Rectal smooth muscle tissue (tissue), 1 donor: ENCODE measurements around the gene GPR155.
"Not testable (repeated sequence)": the region's sequence is repeated elsewhere in the genome, so short reads cannot be mapped to it uniquely, and the experiment has no call there.

Experiments
- H3K27ac ChIP-seq: one replicate; pipeline ENCODE4 v1.7.0; 2013; ENCODE audit warnings: low read depth, low read length, inconsistent platforms
- H3K27me3 ChIP-seq: one replicate; pipeline ENCODE4 v1.7.0; 2013; ENCODE audit warnings: low read length; ENCODE audit not compliant: control insufficient read depth, insufficient read depth
- H3K36me3 ChIP-seq: one replicate; pipeline ENCODE4 v1.7.0; 2013; ENCODE audit warnings: low read length; ENCODE audit not compliant: control insufficient read depth, insufficient read depth
- H3K4me1 ChIP-seq: one replicate; pipeline ENCODE4 v1.7.0; 2013; ENCODE audit warnings: low read length; ENCODE audit not compliant: control insufficient read depth, insufficient read depth
- H3K4me3 ChIP-seq: one replicate; pipeline ENCODE4 v1.7.0; 2013; ENCODE audit warnings: low read length
- H3K9ac ChIP-seq: one replicate; pipeline ENCODE4 v1.7.0; 2013; ENCODE audit warnings: low read length

GPR155 gene

DNA sequence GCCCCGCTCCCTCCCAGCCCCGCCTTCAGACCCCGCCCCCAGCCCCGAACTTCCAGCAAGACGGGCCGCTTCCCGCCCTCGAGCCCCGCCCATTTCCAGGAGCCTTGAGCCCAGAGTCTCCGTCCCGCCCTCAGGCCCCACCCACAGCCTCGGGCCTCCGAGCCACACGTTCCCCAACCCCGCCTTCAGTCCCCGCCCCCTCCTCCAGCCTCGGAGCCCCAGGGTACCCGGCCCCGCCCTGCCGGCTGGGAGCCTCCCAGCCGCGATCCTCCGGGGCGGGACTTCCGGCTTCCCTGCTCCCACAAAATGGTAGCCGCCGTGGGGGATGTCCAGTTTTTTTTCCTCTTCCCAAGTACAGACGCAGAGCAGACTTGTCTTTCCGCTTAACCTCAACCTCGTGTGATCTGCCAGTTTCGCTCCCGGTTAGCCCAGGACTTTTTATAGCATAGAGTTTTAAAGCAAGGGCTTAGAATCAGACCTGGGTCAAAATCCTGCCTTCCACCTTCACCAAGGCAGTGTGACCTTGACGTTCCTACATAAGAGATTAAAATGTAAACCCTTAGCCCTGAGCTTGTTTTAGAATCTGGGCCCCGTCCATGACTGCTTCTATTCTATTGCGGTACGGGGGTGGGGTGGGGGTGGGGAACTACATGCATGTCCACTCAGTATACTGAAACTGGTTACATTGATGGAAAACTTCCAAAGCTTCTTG is 435 bp upstream of the GPR155 start:
- peak overlapping the region; percentile 99 for H3K4me3 ChIP-seq
- H3K9ac ChIP-seq, result no peak overlapping the region
- H3K27me3 ChIP-seq, result no peaks in the 10 kb centered on the region
- H3K36me3 ChIP-seq, result no peaks in the 10 kb centered on the region
- H3K27ac ChIP-seq, result peak overlapping the region; percentile 96
- no peaks in the 10 kb centered on the region for H3K4me1 ChIP-seq

DNA sequence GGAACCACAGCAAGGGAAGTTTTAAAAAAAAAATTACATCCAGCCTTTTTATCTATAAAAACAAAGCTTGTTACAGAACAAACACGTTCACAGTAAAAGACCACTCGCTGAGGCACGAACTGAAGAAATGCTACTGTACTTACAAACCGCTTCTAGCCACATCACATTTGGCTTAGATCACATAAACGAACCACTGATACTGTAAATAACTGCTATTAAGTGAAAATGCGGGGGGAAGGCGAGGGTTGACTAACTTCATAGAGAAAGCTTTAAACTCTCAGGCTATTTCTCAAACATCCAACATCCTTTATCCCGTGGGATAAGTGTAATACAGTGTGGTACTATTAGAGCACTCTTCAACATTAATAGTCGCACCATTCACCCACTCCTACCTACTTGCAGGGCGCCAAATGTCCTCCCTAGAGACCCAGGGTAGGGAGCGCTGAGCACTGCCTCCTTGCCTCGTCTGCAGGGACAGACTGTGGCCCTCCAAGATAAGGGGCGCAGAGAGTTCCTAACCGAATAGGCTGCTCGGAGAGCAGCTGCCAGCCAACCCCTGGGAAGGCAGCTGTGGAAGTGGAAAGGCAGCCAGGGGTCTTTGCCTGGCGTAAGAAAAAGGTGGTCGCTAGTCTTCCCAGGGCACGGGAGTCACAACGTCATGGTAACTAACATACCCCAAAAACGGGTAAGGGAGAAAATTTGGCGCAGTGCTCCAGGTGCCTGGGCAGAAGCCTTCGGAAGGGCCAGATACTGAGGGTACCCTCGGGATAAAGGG is 854 bp downstream of the GPR155 start:
- Histone ChIP-seq H3K27ac (peak overlapping the region; percentile 94), H3K36me3 (no peaks in the 10 kb centered on the region), H3K9ac (peak overlapping the region; percentile 76), H3K4me1 (no peaks in the 10 kb centered on the region), H3K27me3 (no peaks in the 10 kb centered on the region), H3K4me3 (peak overlapping the region; percentile 99)

- H3K4me1 ChIP-seq, H3K27ac ChIP-seq, H3K4me3 ChIP-seq, H3K9ac ChIP-seq, H3K36me3 ChIP-seq, H3K27me3 ChIP-seq: not testable (repeated sequence)
Measured at GRCh38 chr2:174485045-174485444, 1.8 kb downstream of the GPR155 start.

- no peak overlapping the region for H3K27ac ChIP-seq
- no peak overlapping the region for H3K4me3 ChIP-seq
Measured at GRCh38 chr2:174484573-174484972, 2.3 kb downstream of the GPR155 start.

GRCh38 chr2:174482854-174483253 is 4.0 kb downstream of the GPR155 start:
- Histone ChIP-seq H3K36me3 (no peaks in the 10 kb centered on the region), H3K9ac (no peak overlapping the region), H3K4me3 (no peak overlapping the region), H3K4me1 (no peaks in the 10 kb centered on the region), H3K27me3 (no peaks in the 10 kb centered on the region), H3K27ac (no peak overlapping the region)

More at GRCh38 chr2:174484573-174484972, 2.3 kb downstream of the GPR155 start:
- no peaks in the 10 kb centered on the region for H3K4me1 ChIP-seq
- H3K27me3 ChIP-seq, result no peaks in the 10 kb centered on the region
- H3K9ac ChIP-seq, result no peak overlapping the region
- H3K36me3 ChIP-seq, result no peaks in the 10 kb centered on the region

GRCh38 chr2:174477759-174478158 is 9.1 kb downstream of the GPR155 start:
- Histone ChIP-seq H3K36me3 (no peaks in the 10 kb centered on the region), H3K4me3 (no peak overlapping the region), H3K27me3 (no peaks in the 10 kb centered on the region), H3K9ac (no peak overlapping the region), H3K4me1 (no peaks in the 10 kb centered on the region), H3K27ac (no peak overlapping the region)

- H3K27me3 ChIP-seq, result no peaks in the 10 kb centered on the region
- H3K9ac ChIP-seq, result no peak overlapping the region
- H3K27ac ChIP-seq, result no peak overlapping the region
- H3K36me3 ChIP-seq, result no peaks in the 10 kb centered on the region
- H3K4me1 ChIP-seq, result no peaks in the 10 kb centered on the region
- no peak overlapping the region for H3K4me3 ChIP-seq
Measured at GRCh38 chr2:174473796-174474195, 13.0 kb downstream of the GPR155 start.

DNA sequence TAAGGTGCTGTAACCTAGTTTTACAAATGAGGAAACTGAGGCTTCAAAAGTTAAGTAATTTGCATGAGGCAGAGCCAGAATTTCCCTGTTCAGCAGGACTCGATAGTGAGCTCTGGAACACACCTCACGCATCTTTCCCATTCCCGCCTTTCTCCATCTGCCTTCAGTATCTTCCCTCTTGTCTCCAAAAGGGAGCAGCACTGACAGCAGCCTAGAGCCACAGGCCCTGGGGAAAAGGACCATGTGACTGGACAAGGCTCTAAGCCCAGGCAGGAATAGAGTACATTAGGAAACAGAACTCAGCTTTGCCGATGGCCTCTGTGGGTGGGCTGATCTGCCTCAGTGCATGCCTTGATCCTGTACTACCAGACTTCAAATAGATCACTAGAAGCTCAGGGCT is 21.5 kb downstream of the GPR155 start:
- no peak overlapping the region for H3K4me3 ChIP-seq
- no peaks in the 10 kb centered on the region for H3K4me1 ChIP-seq
- H3K36me3 ChIP-seq, result no peaks in the 10 kb centered on the region
- H3K9ac ChIP-seq, result no peak overlapping the region
- no peaks in the 10 kb centered on the region for H3K27me3 ChIP-seq
- no peak overlapping the region for H3K27ac ChIP-seq

DNA sequence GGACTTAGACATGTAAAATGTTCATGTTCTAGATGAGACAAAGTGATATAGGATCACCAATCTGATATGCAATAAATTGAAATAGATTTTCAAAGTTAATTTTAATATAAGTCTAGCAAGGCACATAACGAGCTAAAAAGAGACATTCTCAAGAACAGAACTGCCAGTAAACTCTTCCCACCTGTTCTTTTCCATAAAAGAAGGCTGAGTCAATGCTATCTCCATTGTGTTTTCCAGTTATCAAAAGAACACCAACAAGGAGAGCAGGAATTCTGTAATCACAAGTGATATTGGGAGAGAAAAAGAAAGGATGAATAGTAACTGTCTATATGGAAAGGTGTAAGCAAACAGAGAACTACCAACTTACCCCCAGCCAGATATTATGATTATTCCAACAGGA is 25.6 kb downstream of the GPR155 start:
- no peaks in the 10 kb centered on the region for H3K27me3 ChIP-seq
- H3K27ac ChIP-seq, result no peak overlapping the region
- no peaks in the 10 kb centered on the region for H3K36me3 ChIP-seq
- no peak overlapping the region for H3K9ac ChIP-seq
- no peaks in the 10 kb centered on the region for H3K4me1 ChIP-seq
- H3K4me3 ChIP-seq, result no peak overlapping the region

GRCh38 chr2:174454566-174454965 is 32.3 kb downstream of the GPR155 start:
- no peaks in the 10 kb centered on the region for H3K4me1 ChIP-seq
- H3K36me3 ChIP-seq, result no peaks in the 10 kb centered on the region
- H3K4me3 ChIP-seq, result no peak overlapping the region
- no peak overlapping the region for H3K27ac ChIP-seq
- H3K27me3 ChIP-seq, result no peaks in the 10 kb centered on the region
- H3K9ac ChIP-seq, result no peak overlapping the region

GRCh38 chr2:174450021-174450816 is 36.6 kb downstream of the GPR155 start:
- H3K27ac ChIP-seq, result no peak overlapping the region
- H3K36me3 ChIP-seq, result no peaks in the 10 kb centered on the region
- no peaks in the 10 kb centered on the region for H3K27me3 ChIP-seq
- H3K9ac ChIP-seq, result no peak overlapping the region
- H3K4me3 ChIP-seq, result no peak overlapping the region
- no peaks in the 10 kb centered on the region for H3K4me1 ChIP-seq

GRCh38 chr2:174449033-174449432 is 37.8 kb downstream of the GPR155 start:
- Histone ChIP-seq H3K4me3 (no peak overlapping the region), H3K9ac (no peak overlapping the region), H3K36me3 (no peaks in the 10 kb centered on the region), H3K4me1 (no peaks in the 10 kb centered on the region), H3K27me3 (no peaks in the 10 kb centered on the region), H3K27ac (no peak overlapping the region)
